Activated naive CD8-positive, alpha-beta T cell treated with anti-CD3 and anti-CD28 coated beads, Interleukin-2, amount 10 ng/mL, durations not matched to agents 7 days and 5 days (primary cell): ENCODE measurements around the gene NKX1-1. TPM values are rescaled to one million over a fixed set of nuclear protein-coding genes. Genes with fewer than 3 reads are reported as not detected.
"Not testable (repeated sequence)": the region's sequence is repeated elsewhere in the genome, so short reads cannot be mapped to it uniquely, and the experiment has no call there.

Experiments
- ATAC-seq: fragments of 150-1000 bp; cut with Tn5 transposase; one replicate; pipeline ENCODE4 v1.10.0; 2021; ENCODE audit warnings: low read depth, moderate library complexity
- POLR2A ChIA-PET: fragments of 350-600 bp; sonication (Branson Sonifier 250); formaldehyde crosslinking; loops from one replicate; lab custom pipeline; 2021; ENCODE audit warnings: antibody characterized with exemption; lab: Charles Lee
- DNase-seq: peaks from one replicate; pipeline ENCODE4 v3.0.0; 2021
- H3K27ac Mint-ChIP-seq: one replicate; pipeline ENCODE4 v1.8.0; 2022; ENCODE audit warnings: mild to moderate bottlenecking, mixed read lengths
- H3K27me3 Mint-ChIP-seq: one replicate; pipeline ENCODE4 v1.8.0; 2022; ENCODE audit warnings: mild to moderate bottlenecking, moderate library complexity, mixed read lengths
- H3K36me3 Mint-ChIP-seq: one replicate; pipeline ENCODE4 v1.8.0; 2021; ENCODE audit warnings: mild to moderate bottlenecking, mixed read lengths
- H3K4me1 Mint-ChIP-seq: one replicate; pipeline ENCODE4 v1.8.0; 2021; ENCODE audit warnings: mixed read lengths
- H3K4me3 Mint-ChIP-seq: one replicate; pipeline ENCODE4 v1.8.0; 2022; ENCODE audit warnings: mild to moderate bottlenecking, moderate library complexity, mixed read lengths
- H3K9me3 Mint-ChIP-seq: one replicate; pipeline ENCODE4 v1.8.0; 2021; ENCODE audit warnings: mixed read lengths
- total RNA-seq, 2 experiments: library from RNA; stranded (reverse); gene quantifications; one replicate each; pipeline ENCODE4 v1.2.3, GENCODE V29; 2021

The NKX1-1 gene
- total RNA-seq, 2 experiments from 2014 or later: not detected

DNA sequence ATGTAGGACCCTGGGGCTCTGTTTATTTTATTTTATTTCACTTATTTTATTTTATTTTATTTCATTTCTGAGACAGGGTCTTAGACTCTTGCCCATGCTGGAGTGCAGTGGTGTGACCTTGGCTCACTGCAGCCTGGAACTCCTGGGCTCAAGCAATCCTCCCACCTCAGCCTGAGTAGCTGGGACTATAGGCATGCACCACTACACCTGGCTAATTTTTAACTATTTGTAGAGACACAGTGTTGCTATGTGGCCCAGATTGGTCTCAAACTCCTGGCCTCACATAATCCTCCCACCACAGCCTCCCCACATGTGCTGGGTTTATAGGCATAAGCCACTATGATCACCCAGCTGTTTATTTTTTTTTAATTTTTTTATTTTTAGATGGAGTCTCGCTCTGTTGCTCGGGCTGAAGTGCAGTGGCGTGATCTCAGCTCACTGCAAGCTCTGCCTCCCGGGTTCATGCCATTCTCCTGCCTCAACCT is 37.5 kb upstream of the NKX1-1 start:
- H3K36me3 Mint-ChIP-seq, H3K27ac Mint-ChIP-seq, H3K4me3 Mint-ChIP-seq, ATAC-seq, POLR2A ChIA-PET, DNase-seq, H3K9me3 Mint-ChIP-seq, H3K27me3 Mint-ChIP-seq, H3K4me1 Mint-ChIP-seq: not testable (repeated sequence)

DNA sequence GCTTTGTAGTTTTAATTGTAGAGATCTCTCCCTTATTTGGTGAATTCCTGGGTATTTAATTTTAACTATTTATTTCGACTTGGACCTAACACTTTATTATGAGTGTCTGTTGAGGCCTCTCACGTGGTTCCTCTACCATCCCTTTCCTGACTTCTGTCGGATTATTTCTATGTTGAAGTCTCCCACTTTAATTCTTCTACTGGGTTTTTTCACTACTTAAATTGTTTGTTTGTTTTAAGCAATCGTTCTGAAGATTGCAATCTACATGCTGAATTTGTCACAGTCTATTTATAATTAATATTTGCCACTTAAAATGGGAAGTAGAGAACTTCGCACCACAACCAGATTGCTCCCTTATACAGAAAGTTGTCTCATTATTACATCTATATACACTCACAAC is 20.8 kb upstream of the NKX1-1 start:
- H3K4me1 Mint-ChIP-seq: no peaks in the 10 kb centered on the region
- POLR2A ChIA-PET: no interaction called here
- H3K36me3 Mint-ChIP-seq: no peaks in the 10 kb centered on the region
- no peak for ATAC-seq
- DNase-seq: no peak
- no peak overlapping the region for H3K27ac Mint-ChIP-seq
- no peaks in the 10 kb centered on the region for H3K9me3 Mint-ChIP-seq
- H3K4me3 Mint-ChIP-seq: no peak overlapping the region
- peaks cover 9% of the 10 kb centered on the region for H3K27me3 Mint-ChIP-seq

- Mint-ChIP-seq H3K9me3 (no peaks in the 10 kb centered on the region), H3K4me3 (no peak overlapping the region), H3K36me3 (no peaks in the 10 kb centered on the region), H3K4me1 (no peaks in the 10 kb centered on the region), H3K27ac (no peak overlapping the region), H3K27me3 (peaks cover 9% of the 10 kb centered on the region)
- POLR2A ChIA-PET: no interaction called here
- DNase-seq (no peak), ATAC-seq (no peak)
These were observed 15.4 kb upstream of the NKX1-1 start for GRCh38 chr4:1421657-1422056.

GRCh38 chr4:1419708-1420107 is 13.5 kb upstream of the NKX1-1 start:
- Mint-ChIP-seq H3K27ac (no peak overlapping the region), H3K27me3 (peaks cover 10% of the 10 kb centered on the region), H3K4me3 (no peak overlapping the region), H3K36me3 (no peaks in the 10 kb centered on the region), H3K9me3 (no peaks in the 10 kb centered on the region), H3K4me1 (no peaks in the 10 kb centered on the region)
- DNase-seq (no peak), ATAC-seq (no peak)
- POLR2A ChIA-PET: no interaction called here

DNA sequence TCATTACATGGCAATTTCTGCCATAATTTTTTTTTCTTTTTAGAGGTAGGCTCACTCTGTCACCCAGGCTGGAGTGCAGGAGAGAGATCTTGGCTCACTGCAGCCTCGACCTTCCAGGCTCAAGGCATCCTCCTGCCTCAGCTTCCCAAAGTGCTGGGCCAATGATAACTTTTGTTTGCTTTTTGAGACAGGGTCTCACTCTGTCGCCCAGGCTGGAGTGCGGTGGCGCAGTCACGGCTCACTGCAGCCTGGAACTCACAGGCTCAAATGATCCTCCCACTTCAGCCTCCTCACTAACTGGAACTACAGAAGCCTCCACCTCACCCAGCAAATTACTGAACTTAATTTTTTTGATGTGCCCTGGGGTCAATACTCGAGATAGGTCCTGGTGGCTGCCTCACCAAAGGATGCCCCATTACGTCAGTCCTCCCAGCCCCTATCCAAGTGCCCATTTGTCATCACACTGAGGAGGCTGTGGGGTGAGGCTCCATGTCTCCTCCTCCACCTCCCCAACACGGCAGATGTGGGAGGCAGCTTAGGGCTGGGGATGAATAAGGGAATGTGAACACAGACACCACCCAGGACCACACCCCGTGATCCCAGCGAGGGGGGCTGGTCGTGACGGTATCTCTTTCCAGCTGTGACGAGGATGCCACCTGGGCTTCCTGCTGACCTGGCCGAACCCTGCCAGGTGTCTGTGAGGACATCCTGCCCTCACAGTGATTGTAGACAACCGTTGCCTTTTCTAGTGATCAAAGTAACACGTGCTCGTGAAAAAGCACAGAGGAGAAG is 12.4 kb upstream of the NKX1-1 start:
- H3K36me3 Mint-ChIP-seq: no peaks in the 10 kb centered on the region
- no peak for ATAC-seq
- H3K27ac Mint-ChIP-seq: no peak overlapping the region
- H3K4me1 Mint-ChIP-seq: no peaks in the 10 kb centered on the region
- H3K27me3 Mint-ChIP-seq: peaks cover 13% of the 10 kb centered on the region
- H3K4me3 Mint-ChIP-seq: no peak overlapping the region
- POLR2A ChIA-PET: no interaction called here
- H3K9me3 Mint-ChIP-seq: no peaks in the 10 kb centered on the region
- DNase-seq: no peak

DNA sequence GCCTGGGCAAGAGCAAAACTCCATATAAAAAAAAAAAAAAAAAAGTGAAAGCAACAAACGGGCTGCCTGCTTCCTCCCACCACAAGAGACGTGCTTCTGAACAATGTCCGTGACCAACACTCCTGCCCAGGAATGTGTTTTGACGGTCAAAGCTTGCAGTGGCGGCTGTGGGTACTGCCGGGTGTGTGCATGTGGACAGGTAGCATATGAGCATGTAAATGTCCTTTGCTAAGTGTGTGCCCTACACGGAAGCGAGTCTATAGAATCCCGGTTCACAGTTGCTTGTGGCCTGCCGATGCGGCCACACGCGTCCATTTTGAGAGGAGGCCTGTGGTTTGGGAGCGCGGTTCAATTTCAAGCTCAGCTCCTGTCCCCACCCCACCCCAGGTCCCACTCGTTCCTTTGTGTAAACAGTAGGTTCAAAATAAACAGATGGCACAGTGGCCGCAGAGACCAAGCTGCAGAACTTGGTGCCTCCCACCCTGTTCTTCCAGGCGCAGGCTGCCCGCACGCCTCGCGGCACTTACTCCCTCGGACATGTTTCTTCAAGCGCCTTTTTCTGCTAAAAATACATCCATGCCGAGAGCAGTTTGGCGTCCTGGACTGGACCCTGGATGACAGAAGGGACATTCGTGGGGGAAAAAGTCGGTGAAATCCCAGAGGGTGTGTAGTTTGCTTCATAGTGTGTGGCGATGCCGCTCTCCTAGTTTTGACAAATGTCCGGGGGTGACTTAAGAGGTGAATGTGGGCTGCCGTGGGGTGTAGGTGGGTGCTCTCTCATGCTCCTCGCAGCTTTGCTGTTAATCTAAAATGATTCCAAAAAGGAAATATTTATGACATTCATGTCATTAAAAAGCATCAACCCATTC is 11.5 kb upstream of the NKX1-1 start:
- Mint-ChIP-seq H3K27ac (no peak overlapping the region), H3K4me3 (no peak overlapping the region), H3K36me3 (no peaks in the 10 kb centered on the region), H3K9me3 (no peaks in the 10 kb centered on the region), H3K27me3 (peaks cover 21% of the 10 kb centered on the region), H3K4me1 (no peaks in the 10 kb centered on the region)
- POLR2A ChIA-PET: no interaction called here
- no peak for ATAC-seq
- DNase-seq: peak; percentile 13

DNA sequence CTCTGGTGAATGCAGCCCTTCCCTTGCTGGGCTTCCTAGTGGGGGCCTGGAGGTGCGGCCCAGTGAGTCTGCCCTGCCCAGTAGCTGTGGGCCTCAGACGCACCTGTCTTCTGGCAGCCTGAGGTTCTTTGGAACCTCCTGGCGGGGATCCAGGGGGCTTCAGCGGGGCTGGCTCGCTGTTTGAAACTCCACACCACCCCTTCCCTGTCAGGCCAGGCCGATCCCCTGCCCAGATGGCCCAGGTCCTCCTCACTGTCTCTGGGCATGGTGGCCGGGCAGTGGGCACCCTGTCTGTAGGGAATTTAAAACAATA is 10.7 kb upstream of the NKX1-1 start:
- Mint-ChIP-seq H3K36me3 (no peaks in the 10 kb centered on the region), H3K4me3 (no peak overlapping the region), H3K27me3 (peaks cover 17% of the 10 kb centered on the region), H3K9me3 (no peaks in the 10 kb centered on the region), H3K4me1 (no peaks in the 10 kb centered on the region), H3K27ac (no peak overlapping the region)
- ATAC-seq (no peak), DNase-seq (no peak)
- POLR2A ChIA-PET: no interaction called here

GRCh38 chr4:1416051-1416947 is 10.1 kb upstream of the NKX1-1 start:
- H3K36me3 Mint-ChIP-seq: no peaks in the 10 kb centered on the region
- H3K4me1 Mint-ChIP-seq: no peaks in the 10 kb centered on the region
- DNase-seq (no peak), ATAC-seq (no peak)
- POLR2A ChIA-PET: no interaction called here
- H3K27ac Mint-ChIP-seq: peak overlapping the region; percentile 12
- no peak overlapping the region for H3K4me3 Mint-ChIP-seq
- no peaks in the 10 kb centered on the region for H3K9me3 Mint-ChIP-seq
- H3K27me3 Mint-ChIP-seq: peaks cover 18% of the 10 kb centered on the region

GRCh38 chr4:1415681-1415981 is 9.4 kb upstream of the NKX1-1 start:
- Mint-ChIP-seq H3K4me3 (no peak overlapping the region), H3K27ac (no peak overlapping the region), H3K27me3 (peaks cover 18% of the 10 kb centered on the region), H3K4me1 (no peaks in the 10 kb centered on the region), H3K9me3 (no peaks in the 10 kb centered on the region), H3K36me3 (no peaks in the 10 kb centered on the region)
- POLR2A ChIA-PET: no interaction called here
- DNase-seq (no peak), ATAC-seq (no peak)

DNA sequence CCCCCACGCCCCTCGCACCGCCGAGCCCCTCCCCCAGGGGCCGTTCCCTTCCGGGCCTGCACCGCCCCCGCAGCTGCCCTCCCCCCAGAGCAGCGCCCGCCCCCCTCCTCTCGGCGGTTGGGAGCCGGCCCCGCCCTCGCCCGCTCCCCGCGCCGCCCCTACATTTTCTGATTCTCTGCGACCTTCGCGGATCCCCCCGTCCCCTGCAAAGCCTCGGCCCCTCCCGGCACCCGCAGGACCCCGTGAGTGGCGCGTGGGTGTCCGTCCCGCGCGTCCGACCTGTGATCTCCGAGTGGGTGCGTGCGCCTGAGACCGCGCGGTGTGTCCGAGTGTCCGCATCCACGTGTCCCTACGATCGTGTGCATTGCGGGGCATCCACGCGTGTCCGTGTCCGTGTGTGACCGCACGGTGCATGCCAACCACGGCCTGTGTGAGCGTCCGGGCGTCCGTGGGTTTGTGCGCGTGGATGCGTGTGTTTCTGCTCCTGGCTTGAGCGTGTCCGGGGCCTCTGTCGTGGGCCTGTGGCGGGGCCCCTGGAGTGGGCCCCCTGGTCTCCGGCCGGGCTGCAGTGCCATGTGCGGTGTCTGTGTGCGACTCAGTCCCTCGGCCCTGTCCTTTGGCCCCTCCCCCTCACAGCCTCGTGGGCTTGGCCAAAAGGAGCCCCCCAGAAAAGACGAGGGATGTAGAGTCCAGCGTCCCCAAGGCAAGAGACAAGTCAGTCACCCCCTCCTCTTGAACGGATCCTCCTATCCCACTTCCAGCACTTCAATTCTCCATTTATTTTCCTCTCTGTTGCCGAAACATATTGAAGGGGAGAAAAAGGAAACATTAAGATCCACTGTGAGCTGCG is 8.8 kb upstream of the NKX1-1 start:
- no peaks in the 10 kb centered on the region for H3K9me3 Mint-ChIP-seq
- H3K4me3 Mint-ChIP-seq: no peak overlapping the region
- H3K27me3 Mint-ChIP-seq: peaks cover 18% of the 10 kb centered on the region
- POLR2A ChIA-PET: no interaction called here
- H3K36me3 Mint-ChIP-seq: no peaks in the 10 kb centered on the region
- H3K4me1 Mint-ChIP-seq: no peaks in the 10 kb centered on the region
- H3K27ac Mint-ChIP-seq: no peak overlapping the region
- no peak for DNase-seq
- ATAC-seq: no peak

DNA sequence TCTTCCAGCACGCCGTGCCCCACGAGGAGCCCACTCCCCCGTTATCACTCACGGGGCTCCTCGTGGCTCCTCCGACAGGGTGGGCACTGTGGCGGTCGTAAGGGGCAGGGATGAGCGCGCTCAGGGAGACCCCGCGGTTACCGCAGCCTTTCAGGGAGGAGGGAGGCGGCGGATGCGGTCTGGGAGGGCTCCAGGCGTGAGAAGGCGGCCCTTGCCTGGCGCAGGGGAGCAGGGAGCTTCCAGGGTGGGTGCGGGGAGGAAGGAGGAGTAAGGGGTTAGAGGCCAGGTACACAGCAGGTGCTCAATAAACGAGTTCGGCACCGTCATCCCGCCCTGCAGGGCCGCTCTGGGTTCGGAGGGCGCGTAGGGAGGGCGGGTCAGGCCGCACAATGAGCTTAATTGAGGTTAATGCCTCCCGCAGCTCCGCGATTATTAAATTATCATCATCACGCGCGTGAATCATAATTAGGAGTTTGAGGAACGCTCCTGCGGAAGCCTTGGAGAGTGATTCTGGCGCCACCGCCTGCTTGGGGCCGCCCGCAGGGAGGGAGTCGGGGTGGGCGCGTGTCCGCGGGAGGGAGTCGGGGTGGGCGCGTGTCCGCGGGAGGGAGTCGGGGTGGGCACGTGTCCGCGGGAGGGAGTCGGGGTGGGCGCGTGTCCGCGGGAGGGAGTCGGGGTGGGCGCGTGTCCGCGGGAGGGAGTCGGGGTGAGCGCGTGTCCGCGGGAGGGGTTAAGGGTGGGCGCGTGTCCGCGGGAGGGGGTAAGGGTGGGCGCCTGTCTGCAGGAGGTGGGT is 7.6 kb upstream of the NKX1-1 start:
- Mint-ChIP-seq H3K27me3 (peaks cover 23% of the 10 kb centered on the region), H3K36me3 (no peaks in the 10 kb centered on the region), H3K4me1 (no peaks in the 10 kb centered on the region), H3K27ac (no peak overlapping the region), H3K4me3 (no peak overlapping the region), H3K9me3 (peaks cover 1% of the 10 kb centered on the region)
- POLR2A ChIA-PET: no interaction called here
- DNase-seq (no peak), ATAC-seq (no peak)

GRCh38 chr4:1413204-1413663 is 7.0 kb upstream of the NKX1-1 start:
- ATAC-seq (no peak), DNase-seq (no peak)
- H3K4me3 Mint-ChIP-seq: no peak overlapping the region
- H3K27me3 Mint-ChIP-seq: peaks cover 29% of the 10 kb centered on the region
- no peaks in the 10 kb centered on the region for H3K36me3 Mint-ChIP-seq
- peaks cover 2% of the 10 kb centered on the region for H3K4me1 Mint-ChIP-seq
- no peak overlapping the region for H3K27ac Mint-ChIP-seq
- POLR2A ChIA-PET: no interaction called here
- H3K9me3 Mint-ChIP-seq: peaks cover 1% of the 10 kb centered on the region
